IPS-20b (cell line): ENCODE results near the gene MAGI2.

Experiments used
- H3K27ac ChIP-seq: one replicate; pipeline ENCODE4 v1.5.1; 2013; ENCODE audit warnings: low read length
- H3K27me3 ChIP-seq: 2 replicates; pipeline ENCODE4 v1.6.1; 2013; ENCODE audit warnings: mild to moderate bottlenecking, low read length, inconsistent platforms; ENCODE audit not compliant: insufficient read depth
- H3K36me3 ChIP-seq: 2 replicates; pipeline ENCODE4 v1.6.1; 2013; ENCODE audit warnings: low read depth, mild to moderate bottlenecking, inconsistent platforms, low read length, moderate library complexity; ENCODE audit not compliant: insufficient read depth
- H3K4me1 ChIP-seq: 2 replicates; pipeline ENCODE4 v1.6.1; 2013; ENCODE audit warnings: mild to moderate bottlenecking, control low read depth, inconsistent platforms, low read length, moderate library complexity; ENCODE audit not compliant: insufficient read depth
- H3K4me3 ChIP-seq: 2 replicates; pipeline ENCODE4 v1.5.1; 2013; ENCODE audit warnings: mild to moderate bottlenecking, low read length, inconsistent platforms
- H3K9ac ChIP-seq: 2 replicates; pipeline ENCODE4 v1.6.1; 2013; ENCODE audit warnings: low read depth, mild to moderate bottlenecking, inconsistent platforms, low read length, moderate library complexity
- H3K9me3 ChIP-seq: 2 replicates; pipeline ENCODE4 v1.6.1; 2013; ENCODE audit warnings: mild to moderate bottlenecking, low read depth, low read length, inconsistent platforms; ENCODE audit not compliant: insufficient read depth

The MAGI2 gene

DNA sequence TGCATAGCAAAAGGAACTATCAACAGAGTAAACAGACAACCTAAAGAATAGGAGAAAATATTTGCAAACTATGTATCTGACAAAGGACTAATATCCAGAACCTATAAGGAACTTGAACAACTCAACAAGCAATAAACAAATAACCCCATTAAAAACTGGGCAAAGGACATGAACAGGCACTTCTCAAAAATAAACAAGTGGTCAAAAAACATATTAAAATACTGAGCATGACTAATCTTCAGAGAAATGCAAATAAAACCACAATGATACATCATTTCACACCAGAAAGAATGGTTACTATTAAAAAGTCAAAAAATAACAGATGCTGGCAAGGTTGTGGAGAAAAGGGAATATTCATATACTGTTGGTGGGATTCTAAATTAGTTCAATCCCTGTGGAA lies 17.1 kb downstream of the MAGI2 start:
- no peak overlapping the region for H3K4me3 ChIP-seq
- no peaks in the 10 kb centered on the region for H3K36me3 ChIP-seq
- no peaks in the 10 kb centered on the region for H3K9me3 ChIP-seq
- H3K27me3 ChIP-seq, result no peaks in the 10 kb centered on the region
- no peak overlapping the region for H3K27ac ChIP-seq
- H3K9ac ChIP-seq, result no peak overlapping the region
- no peaks in the 10 kb centered on the region for H3K4me1 ChIP-seq

DNA sequence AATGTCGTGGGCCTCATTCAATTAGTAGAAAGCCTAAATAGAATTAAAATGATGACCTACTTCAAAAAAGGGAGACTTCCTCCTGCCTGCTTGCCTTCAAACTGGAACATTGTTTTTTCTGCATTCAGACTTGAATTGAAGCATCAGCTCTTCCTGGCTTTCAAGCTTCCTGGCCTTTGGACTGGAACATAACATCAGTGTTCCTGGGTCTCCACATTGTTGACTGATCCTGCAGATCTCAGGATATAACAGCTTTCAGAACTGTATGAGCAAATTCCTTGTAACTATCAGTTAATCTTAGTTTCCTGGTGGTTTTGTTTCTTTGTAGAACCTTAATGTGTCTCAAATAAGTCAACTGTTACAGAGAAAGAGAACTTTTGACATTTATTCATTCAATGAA lies 18.6 kb downstream of the MAGI2 start:
- no peak overlapping the region for H3K4me3 ChIP-seq
- no peak overlapping the region for H3K27ac ChIP-seq
- H3K27me3 ChIP-seq, result no peaks in the 10 kb centered on the region
- H3K36me3 ChIP-seq, result no peaks in the 10 kb centered on the region
- H3K4me1 ChIP-seq, result no peaks in the 10 kb centered on the region
- no peaks in the 10 kb centered on the region for H3K9me3 ChIP-seq
- H3K9ac ChIP-seq, result no peak overlapping the region

DNA sequence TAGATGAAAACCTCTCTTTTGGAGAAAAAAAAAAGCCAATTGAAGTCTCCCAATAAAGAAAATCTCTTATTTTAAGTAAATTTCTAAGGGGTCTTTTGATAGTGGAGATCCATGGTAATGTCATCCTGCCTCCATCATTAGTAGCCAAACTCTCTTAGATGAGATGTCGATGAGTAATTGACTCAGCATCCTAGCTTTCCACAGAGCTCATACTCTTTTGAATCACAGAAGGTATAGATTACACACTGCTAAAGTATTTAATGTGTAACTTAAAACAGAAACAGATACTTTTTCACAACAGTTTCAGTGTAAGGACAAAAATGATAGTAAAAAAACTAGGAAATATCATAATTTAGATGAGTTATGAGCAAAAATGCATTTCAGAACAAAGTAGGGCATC lies 19.4 kb downstream of the MAGI2 start:
- Histone ChIP-seq H3K4me3 (no peak overlapping the region), H3K4me1 (no peaks in the 10 kb centered on the region), H3K9ac (no peak overlapping the region), H3K27ac (no peak overlapping the region), H3K27me3 (no peaks in the 10 kb centered on the region), H3K9me3 (no peaks in the 10 kb centered on the region), H3K36me3 (no peaks in the 10 kb centered on the region)

DNA sequence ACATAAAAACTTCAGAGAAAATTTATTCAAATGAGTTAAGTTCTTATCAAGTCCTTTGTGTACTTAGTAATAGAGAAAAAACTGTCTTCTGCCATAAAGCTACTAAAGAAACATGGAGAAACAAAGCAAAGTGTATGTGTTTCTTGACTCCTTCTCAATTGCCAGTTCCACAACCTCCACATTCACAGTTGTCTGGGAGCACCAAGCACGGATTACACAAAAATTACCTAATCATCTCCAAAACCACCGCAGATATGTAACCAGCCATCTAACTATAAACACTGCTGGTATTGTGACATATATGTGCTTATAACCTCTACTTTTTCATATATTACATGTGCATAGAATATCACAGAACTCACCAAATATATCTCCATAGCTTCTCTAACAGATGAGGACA lies 23.1 kb downstream of the MAGI2 start:
- H3K4me1 ChIP-seq, result no peaks in the 10 kb centered on the region
- no peak overlapping the region for H3K9ac ChIP-seq
- no peaks in the 10 kb centered on the region for H3K9me3 ChIP-seq
- H3K4me3 ChIP-seq, result no peak overlapping the region
- H3K27ac ChIP-seq, result no peak overlapping the region
- H3K27me3 ChIP-seq, result no peaks in the 10 kb centered on the region
- H3K36me3 ChIP-seq, result no peaks in the 10 kb centered on the region

DNA sequence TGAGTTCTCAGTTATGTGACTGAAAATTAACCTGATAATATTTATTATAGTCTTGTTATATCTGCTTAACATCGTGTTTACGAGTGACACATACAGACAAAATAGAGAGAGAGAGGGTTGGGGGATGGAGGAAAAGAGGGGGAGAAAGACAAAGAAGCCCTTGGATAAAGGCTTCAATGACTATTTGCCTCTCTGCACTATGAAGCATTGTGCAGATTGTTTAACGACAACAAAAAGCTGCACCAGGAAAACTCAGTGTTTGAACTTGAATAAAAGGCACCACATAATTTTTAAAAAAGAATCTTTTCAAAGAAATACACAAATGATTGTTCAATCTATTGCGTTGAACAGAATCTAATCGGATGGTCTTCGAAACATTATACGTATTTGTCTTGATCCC lies 27.8 kb downstream of the MAGI2 start:
- H3K9ac ChIP-seq, result no peak overlapping the region
- H3K9me3 ChIP-seq, result no peaks in the 10 kb centered on the region

DNA sequence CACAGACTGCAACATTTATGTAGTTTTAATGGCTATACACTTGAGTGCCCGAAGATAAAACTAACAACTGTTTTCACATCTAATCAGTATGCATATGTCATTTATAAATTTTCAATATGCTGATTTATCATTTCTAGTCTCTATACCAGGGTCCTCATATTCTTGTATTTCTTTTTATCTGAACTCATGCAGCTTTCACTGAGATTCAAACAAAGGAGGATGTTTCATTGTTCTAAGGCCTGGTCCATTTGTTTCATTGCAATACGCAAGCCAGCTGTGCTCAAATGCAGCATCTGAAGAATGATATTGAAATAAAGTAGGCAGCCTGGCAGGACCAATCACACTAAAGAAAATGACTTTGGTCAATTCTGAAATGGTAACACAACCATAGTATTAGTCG lies 31.7 kb downstream of the MAGI2 start:
- H3K36me3 ChIP-seq, result no peaks in the 10 kb centered on the region
- no peak overlapping the region for H3K9ac ChIP-seq
- H3K4me3 ChIP-seq, result no peak overlapping the region
- no peaks in the 10 kb centered on the region for H3K9me3 ChIP-seq
- H3K27ac ChIP-seq, result no peak overlapping the region
- H3K27me3 ChIP-seq, result no peaks in the 10 kb centered on the region
- H3K4me1 ChIP-seq, result no peaks in the 10 kb centered on the region

More for the DNA sequence above, 27.8 kb downstream of the MAGI2 start:
- Histone ChIP-seq H3K27ac (no peak overlapping the region), H3K4me3 (no peak overlapping the region), H3K36me3 (no peaks in the 10 kb centered on the region), H3K4me1 (no peaks in the 10 kb centered on the region), H3K27me3 (no peaks in the 10 kb centered on the region)

DNA sequence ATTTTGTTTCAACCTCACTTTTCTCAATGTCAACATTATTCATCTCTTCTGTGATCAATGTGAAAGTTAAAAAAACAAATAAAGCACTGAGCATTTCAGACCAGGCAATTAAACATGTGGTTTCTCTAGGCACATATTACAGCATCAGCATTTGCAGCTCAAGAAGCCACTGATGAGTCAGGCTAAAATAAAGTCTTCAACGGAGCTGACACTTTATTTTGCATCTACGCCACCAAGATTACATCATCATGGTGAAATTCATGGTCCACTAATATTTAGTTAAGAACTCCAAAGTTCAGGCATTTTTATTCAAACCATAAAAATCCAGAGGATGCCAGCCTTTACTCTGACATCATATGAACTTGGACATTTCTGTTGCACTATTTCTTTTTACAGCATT lies 33.0 kb downstream of the MAGI2 start:
- H3K9ac ChIP-seq, result no peak overlapping the region
- H3K27me3 ChIP-seq, result no peaks in the 10 kb centered on the region
- H3K36me3 ChIP-seq, result no peaks in the 10 kb centered on the region
- H3K4me3 ChIP-seq, result no peak overlapping the region
- H3K27ac ChIP-seq, result no peak overlapping the region
- H3K9me3 ChIP-seq, result no peaks in the 10 kb centered on the region
- no peaks in the 10 kb centered on the region for H3K4me1 ChIP-seq

DNA sequence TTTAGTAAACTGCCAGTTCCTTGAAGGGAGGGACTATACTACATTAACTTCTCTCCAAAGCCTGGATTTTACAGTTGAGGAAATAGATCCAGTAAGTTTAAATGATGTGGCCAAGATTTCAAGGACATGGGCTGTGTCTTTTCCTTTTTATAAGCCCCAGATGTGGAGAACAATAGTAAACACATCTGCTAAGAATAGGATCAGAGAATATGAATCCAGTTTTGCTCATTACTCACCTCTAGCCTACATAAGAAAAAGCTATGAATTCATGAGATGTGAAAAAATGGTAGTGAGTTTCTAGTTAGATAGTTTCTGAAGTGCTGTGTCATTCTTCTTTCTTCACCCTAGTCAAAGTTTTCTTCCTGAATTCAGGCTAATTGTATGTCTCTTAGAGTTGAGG lies 38.6 kb downstream of the MAGI2 start:
- no peak overlapping the region for H3K4me3 ChIP-seq
- no peak overlapping the region for H3K27ac ChIP-seq
- no peaks in the 10 kb centered on the region for H3K4me1 ChIP-seq
- H3K27me3 ChIP-seq, result no peaks in the 10 kb centered on the region
- no peaks in the 10 kb centered on the region for H3K9me3 ChIP-seq
- H3K9ac ChIP-seq, result no peak overlapping the region
- no peaks in the 10 kb centered on the region for H3K36me3 ChIP-seq

DNA sequence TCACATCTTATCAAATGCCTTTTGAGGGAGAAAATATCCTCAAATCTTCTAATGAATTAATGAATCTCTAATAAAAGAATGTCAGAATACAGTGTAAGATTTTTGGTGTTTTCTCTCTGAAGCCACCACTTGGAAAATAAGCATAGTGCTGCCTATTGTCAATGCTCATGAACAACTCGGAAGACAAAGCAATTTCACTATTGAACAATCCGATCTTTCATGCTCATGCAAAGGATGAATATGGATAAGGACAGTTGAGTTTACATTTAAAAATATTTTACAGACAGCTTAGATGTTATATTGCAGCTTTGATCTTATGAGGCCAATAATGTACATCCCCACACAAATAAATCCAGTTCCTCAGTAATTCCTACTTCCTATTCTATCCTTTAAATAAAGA lies 40.6 kb downstream of the MAGI2 start:
- H3K4me1 ChIP-seq, result no peaks in the 10 kb centered on the region

DNA sequence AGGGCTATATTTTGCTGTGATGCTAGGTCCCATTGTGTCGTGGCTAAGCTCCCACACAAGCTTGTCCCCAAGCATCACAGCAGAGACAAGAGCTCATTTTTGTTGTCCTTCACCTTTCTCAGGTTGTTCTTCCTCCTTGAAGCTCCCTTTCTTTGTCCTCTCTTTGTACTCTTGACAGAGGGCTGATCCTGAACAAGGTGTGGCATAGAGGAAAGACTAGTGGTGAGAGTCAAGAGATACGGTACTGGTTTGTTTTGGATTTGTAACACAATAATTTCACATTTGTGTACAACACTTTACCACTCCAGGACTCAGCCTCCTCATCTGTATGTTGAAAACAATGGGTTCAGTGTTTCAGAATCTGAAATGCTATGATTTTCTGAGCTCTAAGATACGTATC lies 41.0 kb downstream of the MAGI2 start:
- Histone ChIP-seq H3K4me3 (no peak overlapping the region), H3K27ac (no peak overlapping the region), H3K9me3 (no peaks in the 10 kb centered on the region), H3K9ac (no peak overlapping the region), H3K27me3 (no peaks in the 10 kb centered on the region), H3K36me3 (no peaks in the 10 kb centered on the region), H3K4me1 (no peaks in the 10 kb centered on the region)

More for the DNA sequence above, 40.6 kb downstream of the MAGI2 start:
- Histone ChIP-seq H3K27ac (no peak overlapping the region), H3K4me3 (no peak overlapping the region), H3K9ac (no peak overlapping the region), H3K27me3 (no peaks in the 10 kb centered on the region), H3K36me3 (no peaks in the 10 kb centered on the region), H3K9me3 (no peaks in the 10 kb centered on the region)

DNA sequence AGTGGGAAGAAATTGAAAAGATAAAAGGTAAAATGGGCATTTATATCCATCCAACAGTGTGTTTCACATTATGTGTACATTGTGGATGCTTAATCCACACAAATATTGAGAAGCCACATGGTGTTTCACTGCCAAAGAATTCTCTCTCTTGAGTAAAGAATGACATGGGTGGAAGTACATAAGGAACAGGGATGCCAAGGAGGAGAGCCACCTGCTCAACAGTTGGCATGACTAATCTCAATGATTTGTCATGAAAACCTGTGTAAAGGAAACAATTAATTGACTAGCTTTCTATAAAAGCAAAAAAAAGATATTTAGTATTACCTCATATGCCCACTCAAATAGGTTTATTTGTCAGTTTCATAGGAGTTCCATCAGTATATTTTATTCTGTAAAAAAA lies 43.1 kb downstream of the MAGI2 start:
- no peaks in the 10 kb centered on the region for H3K27me3 ChIP-seq

DNA sequence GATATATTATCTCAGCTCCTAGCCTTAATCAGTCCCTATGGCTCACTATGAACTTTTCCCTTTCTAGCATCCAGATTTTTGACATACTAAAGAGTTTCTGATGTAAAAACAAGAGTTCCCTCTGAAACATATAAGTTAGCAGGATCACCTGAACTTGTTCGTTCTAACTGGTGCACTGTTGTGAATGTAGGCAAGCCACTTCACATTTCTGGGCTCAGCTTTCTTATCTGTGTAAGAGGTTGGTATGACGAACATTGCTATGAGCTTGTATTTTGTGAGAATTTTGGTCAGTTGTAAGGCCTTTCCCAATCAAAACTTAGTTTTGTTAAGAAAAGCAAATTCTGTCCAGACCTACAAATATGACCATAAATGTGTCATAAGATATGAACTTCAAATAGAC lies 46.1 kb downstream of the MAGI2 start:
- no peak overlapping the region for H3K27ac ChIP-seq
- H3K4me1 ChIP-seq, result no peaks in the 10 kb centered on the region
- no peaks in the 10 kb centered on the region for H3K9me3 ChIP-seq
- no peak overlapping the region for H3K4me3 ChIP-seq
- no peak overlapping the region for H3K9ac ChIP-seq
- H3K27me3 ChIP-seq, result no peaks in the 10 kb centered on the region
- no peaks in the 10 kb centered on the region for H3K36me3 ChIP-seq

More for the DNA sequence above, 43.1 kb downstream of the MAGI2 start:
- Histone ChIP-seq H3K36me3 (no peaks in the 10 kb centered on the region), H3K27ac (no peak overlapping the region), H3K9ac (no peak overlapping the region), H3K9me3 (no peaks in the 10 kb centered on the region), H3K4me1 (no peaks in the 10 kb centered on the region), H3K4me3 (no peak overlapping the region)

DNA sequence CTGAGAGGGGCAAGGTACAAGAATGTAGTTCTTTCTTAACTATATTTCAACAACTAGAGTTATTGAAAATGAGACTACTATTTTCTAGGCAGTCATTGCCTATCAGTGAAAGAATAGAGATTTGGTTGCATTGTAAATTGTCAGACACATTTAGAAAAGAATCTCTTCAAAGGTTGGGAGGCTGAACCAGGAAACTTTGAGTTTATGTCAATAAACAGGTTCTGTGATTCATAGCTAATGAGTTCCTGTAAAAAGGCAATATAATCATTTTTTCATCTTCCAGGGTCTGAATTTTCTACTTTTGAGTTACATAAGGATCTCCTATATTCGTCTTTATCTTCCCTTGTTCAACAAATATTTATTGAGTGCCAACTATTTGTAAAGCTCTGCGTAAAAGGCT lies 47.1 kb downstream of the MAGI2 start:
- H3K4me3 ChIP-seq, result no peak overlapping the region
- no peaks in the 10 kb centered on the region for H3K27me3 ChIP-seq
- no peaks in the 10 kb centered on the region for H3K9me3 ChIP-seq
- no peak overlapping the region for H3K9ac ChIP-seq
- no peaks in the 10 kb centered on the region for H3K4me1 ChIP-seq
- H3K27ac ChIP-seq, result no peak overlapping the region
- no peaks in the 10 kb centered on the region for H3K36me3 ChIP-seq
